ENCODE results near the gene C11orf71.

The C11orf71 gene

DNA sequence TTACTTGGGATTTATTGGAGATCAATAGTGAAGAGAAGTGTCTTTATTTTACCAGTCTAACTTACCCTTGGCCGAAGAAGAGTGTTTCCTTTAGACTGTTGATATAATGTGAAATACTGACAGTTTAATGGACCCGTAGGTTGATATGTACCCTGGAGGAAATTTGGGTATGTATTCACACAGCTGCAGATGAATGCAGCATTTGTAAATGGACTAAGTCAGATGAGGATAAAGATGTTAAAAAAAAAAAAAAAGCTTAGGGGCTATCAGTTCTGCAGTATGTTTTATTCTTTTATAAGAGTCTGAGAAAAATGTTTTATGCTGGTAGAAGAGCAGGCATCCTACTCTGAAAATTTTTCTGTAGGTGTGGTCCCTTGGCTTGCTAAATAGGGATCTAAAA lies 41.6 kb upstream of the C11orf71 start:
- H4K20me1 ChIP-seq (ENCODE audit: low read depth, low read length): no peaks in the 10 kb centered on the region
- no peak overlapping the region for H3K27ac ChIP-seq (ENCODE audit: low read depth, low read length)
- H3K27me3 ChIP-seq (ENCODE audit: low read length): no peaks in the 10 kb centered on the region
- H3K9me3 ChIP-seq (ENCODE audit: insufficient read depth, low read length): no peaks in the 10 kb centered on the region
- H3K79me2 ChIP-seq (ENCODE audit: insufficient read depth, low read length): peaks cover 58% of the 10 kb centered on the region
- H3K4me2 ChIP-seq (ENCODE audit: low read depth, low read length, poor library complexity, severe bottlenecking): peak overlapping the region; percentile 83
- H3K9ac ChIP-seq (ENCODE audit: low read length): no peak overlapping the region
- H3K36me3 ChIP-seq (ENCODE audit: low read length): peaks cover 13% of the 10 kb centered on the region; the same call in 1 of the 2 replicates
- H3K4me3 ChIP-seq (ENCODE audit: insufficient read depth, low read length, poor library complexity, severe bottlenecking): no peak overlapping the region
- H3K9me2 ChIP-seq (replicated peaks; ENCODE audit: insufficient read depth, low read length): no peaks in the 10 kb centered on the region
- H3F3A ChIP-seq (ENCODE audit: insufficient read depth): no peaks in the 10 kb centered on the region
- H2AFZ ChIP-seq (ENCODE audit: low read depth, low read length, severe bottlenecking): no peak overlapping the region
- TF ChIP-seq, protein P1, sequence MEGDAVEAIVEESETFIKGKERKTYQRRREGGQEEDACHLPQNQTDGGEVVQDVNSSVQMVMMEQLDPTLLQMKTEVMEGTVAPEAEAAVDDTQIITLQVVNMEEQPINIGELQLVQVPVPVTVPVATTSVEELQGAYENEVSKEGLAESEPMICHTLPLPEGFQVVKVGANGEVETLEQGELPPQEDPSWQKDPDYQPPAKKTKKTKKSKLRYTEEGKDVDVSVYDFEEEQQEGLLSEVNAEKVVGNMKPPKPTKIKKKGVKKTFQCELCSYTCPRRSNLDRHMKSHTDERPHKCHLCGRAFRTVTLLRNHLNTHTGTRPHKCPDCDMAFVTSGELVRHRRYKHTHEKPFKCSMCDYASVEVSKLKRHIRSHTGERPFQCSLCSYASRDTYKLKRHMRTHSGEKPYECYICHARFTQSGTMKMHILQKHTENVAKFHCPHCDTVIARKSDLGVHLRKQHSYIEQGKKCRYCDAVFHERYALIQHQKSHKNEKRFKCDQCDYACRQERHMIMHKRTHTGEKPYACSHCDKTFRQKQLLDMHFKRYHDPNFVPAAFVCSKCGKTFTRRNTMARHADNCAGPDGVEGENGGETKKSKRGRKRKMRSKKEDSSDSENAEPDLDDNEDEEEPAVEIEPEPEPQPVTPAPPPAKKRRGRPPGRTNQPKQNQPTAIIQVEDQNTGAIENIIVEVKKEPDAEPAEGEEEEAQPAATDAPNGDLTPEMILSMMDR (IDR thresholded peaks at IDR 0.05; ENCODE audit: insufficient read depth, low read length, poor library complexity, severe bottlenecking): no peak
- TF ChIP-seq EZH2phosphoT487 (conservative IDR thresholded peaks at IDR 0.05; ENCODE audit: low read length): no peak

DNA sequence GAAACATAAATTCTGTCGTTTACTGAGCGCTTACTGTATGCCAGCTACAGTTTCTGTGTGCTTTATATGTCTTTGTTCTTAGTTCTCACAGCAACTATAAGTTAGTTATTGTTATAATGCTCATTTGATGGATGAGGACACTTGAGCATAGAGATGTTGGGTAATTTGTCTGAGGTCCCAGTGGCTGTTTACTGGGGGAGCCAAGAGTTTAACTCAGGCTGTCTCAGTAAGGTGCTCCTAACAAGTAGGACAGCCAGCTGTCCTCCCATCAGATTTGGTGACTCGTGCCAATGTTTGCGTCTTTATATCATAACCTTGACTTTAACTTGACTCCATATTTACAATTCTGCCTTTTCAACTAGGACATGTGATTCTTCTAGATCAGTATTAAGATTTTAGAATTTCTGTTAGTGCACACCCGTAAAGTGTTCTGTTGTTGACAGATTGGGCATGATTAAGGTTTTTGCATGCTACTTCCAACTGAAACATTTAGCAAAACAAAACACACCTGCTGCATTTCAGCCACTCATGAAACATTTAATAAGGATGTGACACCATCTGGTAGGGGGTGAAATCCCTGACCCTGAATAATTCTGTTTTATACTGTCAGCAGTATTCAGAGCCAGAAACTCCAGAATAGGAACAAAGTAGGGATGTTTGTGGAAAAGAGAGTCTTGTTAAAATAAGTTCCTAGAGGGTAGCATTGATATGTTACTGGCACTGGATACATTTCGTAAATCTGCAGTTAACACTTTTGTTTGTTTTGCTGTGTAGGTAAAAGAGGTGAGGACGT lies 40.9 kb upstream of the C11orf71 start:
- H3K4me2 ChIP-seq (ENCODE audit: low read depth, low read length, poor library complexity, severe bottlenecking): peak overlapping the region; percentile 83
- peaks cover 58% of the 10 kb centered on the region for H3K79me2 ChIP-seq (ENCODE audit: insufficient read depth, low read length)
- no peak overlapping the region for H3K27ac ChIP-seq (ENCODE audit: low read depth, low read length)
- no peaks in the 10 kb centered on the region for H3F3A ChIP-seq (ENCODE audit: insufficient read depth)
- no peak for TF ChIP-seq EZH2phosphoT487 (conservative IDR thresholded peaks at IDR 0.05; ENCODE audit: low read length)
- TF ChIP-seq, protein P1 (IDR thresholded peaks at IDR 0.05; ENCODE audit: insufficient read depth, low read length, poor library complexity, severe bottlenecking): no peak
- H4K20me1 ChIP-seq (ENCODE audit: low read depth, low read length): no peaks in the 10 kb centered on the region
- no peaks in the 10 kb centered on the region for H3K27me3 ChIP-seq (ENCODE audit: low read length)
- H3K9me2 ChIP-seq (replicated peaks; ENCODE audit: insufficient read depth, low read length): no peaks in the 10 kb centered on the region
- no peaks in the 10 kb centered on the region for H3K9me3 ChIP-seq (ENCODE audit: insufficient read depth, low read length)
- no peak overlapping the region for H2AFZ ChIP-seq (ENCODE audit: low read depth, low read length, severe bottlenecking)
- peaks cover 13% of the 10 kb centered on the region; the same call in 1 of the 2 replicates for H3K36me3 ChIP-seq (ENCODE audit: low read length)
- peak overlapping the region; percentile 5 for H3K4me3 ChIP-seq (ENCODE audit: insufficient read depth, low read length, poor library complexity, severe bottlenecking)
- H3K9ac ChIP-seq (ENCODE audit: low read length): no peak overlapping the region

DNA sequence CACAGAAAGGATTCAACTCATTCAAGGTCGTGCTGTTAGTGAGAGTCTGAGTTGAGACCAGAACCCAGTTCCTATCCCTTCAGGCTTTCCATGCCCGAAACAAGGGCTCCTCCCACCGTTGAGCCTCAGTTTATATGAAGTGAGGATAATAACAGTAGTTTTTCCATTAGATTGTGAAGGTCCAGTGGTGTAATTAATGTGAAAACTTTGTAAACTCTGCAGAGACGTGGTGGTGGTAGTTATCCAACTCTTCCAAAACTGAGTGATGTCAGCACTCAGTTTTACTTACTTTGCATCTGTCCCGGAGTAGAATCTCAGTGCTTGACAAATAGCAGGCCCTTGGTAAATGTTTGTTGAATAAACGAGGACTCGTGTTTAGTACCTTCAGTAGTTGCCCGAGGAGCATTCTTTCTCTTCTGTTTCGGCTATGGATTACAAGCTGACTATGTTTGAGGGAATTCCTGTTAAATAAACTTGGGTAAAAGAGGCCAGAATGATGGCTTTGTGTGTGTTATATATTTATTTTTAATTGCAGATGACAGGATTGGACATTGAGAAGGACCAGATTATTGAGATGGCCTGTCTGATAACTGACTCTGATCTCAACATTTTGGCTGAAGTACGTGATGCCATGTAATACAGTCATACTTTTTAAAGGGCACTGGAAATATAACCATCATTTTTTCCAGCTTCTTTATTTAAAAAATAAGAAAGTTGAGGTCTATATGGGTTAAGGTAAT lies 40.0 kb upstream of the C11orf71 start:
- TF ChIP-seq, protein P1 (IDR thresholded peaks at IDR 0.05; ENCODE audit: insufficient read depth, low read length, poor library complexity, severe bottlenecking): no peak
- no peak for TF ChIP-seq EZH2phosphoT487 (conservative IDR thresholded peaks at IDR 0.05; ENCODE audit: low read length)
- Histone ChIP-seq H3K36me3 (ENCODE audit: low read length) (0 out of 2 replicates have a peak, but pooled peaks cover 13% of the 10 kb centered on the region), H3F3A (ENCODE audit: insufficient read depth) (no peaks in the 10 kb centered on the region), H3K9me2 (replicated peaks; ENCODE audit: insufficient read depth, low read length) (no peaks in the 10 kb centered on the region), H3K9ac (ENCODE audit: low read length) (peak overlapping the region; percentile 95), H3K9me3 (ENCODE audit: insufficient read depth, low read length) (no peaks in the 10 kb centered on the region), H3K79me2 (ENCODE audit: insufficient read depth, low read length) (peaks cover 58% of the 10 kb centered on the region), H4K20me1 (ENCODE audit: low read depth, low read length) (no peaks in the 10 kb centered on the region), H2AFZ (ENCODE audit: low read depth, low read length, severe bottlenecking) (peak overlapping the region; percentile 97), H3K27ac (ENCODE audit: low read depth, low read length) (no peak overlapping the region), H3K4me2 (ENCODE audit: low read depth, low read length, poor library complexity, severe bottlenecking) (peak overlapping the region; percentile 83), H3K4me3 (ENCODE audit: insufficient read depth, low read length, poor library complexity, severe bottlenecking) (peak overlapping the region; percentile 99), H3K27me3 (ENCODE audit: low read length) (no peaks in the 10 kb centered on the region)
